G401.6 (cell line): ENCODE data around the gene RUFY1.
A peak's percentile ranks its signal among the peaks of the same experiment; 100 is the strongest.
"Not testable (repeated sequence)": the region's sequence is repeated elsewhere in the genome, so short reads cannot be mapped to it uniquely, and the experiment has no call there.

Source experiments
- FAIRE-seq: peaks from 2 replicates; lab custom pipeline; 2012; peaks lifted over from hg19 to GRCh38; lab: Jason Lieb, UNC

RUFY1 gene

GRCh38 chr5:179623003-179623905 is 72.9 kb downstream of the RUFY1 start, which contains the start of gene HNRNPH1:
TSS of gene HNRNPH1 (minus strand) at chr5:179623671. CDS start at chr5:179623133, 538 bp downstream.
- peak; percentile 96 for FAIRE-seq

GRCh38 chr5:179623906-179624741 is 73.8 kb downstream of the RUFY1 start:
- FAIRE-seq, result no peak

DNA sequence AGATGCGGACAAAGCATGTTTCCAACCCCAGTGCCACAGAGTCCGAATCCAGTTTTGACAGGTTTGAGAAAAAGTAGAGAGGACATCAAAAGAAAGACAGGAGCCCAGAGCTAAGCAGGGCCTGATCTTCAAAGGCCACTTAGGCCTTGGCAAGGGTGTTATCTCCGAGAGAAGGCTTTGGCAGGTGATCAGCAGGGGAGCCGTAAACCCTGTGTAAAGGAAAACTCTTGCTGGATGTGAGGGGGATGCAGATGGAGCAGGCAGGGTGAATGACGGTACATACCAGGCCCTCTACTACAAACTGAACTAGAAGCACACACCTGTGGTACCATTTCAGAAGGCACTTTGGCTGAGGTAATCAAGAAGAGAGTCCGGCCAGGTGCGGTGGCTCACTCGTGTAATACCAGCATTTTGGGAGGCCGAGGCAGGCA is 74.5 kb downstream of the RUFY1 start:
- FAIRE-seq, result no peak

DNA sequence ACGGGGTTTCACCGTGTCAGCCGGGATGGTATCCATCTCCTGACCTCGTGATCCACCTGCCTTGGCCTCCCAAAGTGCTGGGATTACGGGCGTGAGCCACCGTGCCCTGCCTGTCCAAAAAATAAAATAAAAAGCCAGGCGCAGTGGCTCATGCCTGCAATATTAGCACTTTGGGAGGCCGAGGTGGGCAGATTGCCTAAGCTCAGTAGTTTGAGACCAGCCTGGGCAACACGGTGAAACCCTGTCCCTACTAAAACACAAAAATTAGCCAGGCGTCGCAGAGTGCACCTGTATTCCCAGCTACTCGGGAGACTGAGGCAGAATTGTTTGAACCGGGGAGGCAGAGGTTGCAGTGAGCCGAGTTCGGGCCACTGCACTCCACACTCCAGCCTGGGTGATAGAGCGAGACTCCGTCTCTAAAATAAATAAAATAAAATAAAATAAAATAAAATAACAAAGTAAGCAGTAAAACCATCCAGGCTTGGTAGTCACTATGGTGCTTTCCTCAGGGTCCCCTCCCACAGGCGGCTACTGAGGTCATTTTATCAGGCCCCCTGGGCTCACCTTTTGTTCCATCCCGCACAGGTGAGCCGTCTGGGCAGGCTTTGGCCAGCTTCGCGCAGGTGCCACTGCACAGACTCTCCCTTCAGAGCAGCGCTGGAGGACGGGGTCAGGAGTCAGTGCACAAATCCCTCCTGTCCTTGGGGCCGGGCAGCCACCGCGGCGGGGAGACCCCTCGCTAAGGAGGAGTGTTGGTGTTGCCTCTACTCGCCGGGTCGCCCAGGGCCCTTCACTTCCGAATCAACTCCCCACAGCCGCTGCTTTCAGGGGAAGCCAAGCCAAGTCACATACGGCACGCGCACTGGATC is 83.4 kb downstream of the RUFY1 start:
- FAIRE-seq, result not testable (repeated sequence)

DNA sequence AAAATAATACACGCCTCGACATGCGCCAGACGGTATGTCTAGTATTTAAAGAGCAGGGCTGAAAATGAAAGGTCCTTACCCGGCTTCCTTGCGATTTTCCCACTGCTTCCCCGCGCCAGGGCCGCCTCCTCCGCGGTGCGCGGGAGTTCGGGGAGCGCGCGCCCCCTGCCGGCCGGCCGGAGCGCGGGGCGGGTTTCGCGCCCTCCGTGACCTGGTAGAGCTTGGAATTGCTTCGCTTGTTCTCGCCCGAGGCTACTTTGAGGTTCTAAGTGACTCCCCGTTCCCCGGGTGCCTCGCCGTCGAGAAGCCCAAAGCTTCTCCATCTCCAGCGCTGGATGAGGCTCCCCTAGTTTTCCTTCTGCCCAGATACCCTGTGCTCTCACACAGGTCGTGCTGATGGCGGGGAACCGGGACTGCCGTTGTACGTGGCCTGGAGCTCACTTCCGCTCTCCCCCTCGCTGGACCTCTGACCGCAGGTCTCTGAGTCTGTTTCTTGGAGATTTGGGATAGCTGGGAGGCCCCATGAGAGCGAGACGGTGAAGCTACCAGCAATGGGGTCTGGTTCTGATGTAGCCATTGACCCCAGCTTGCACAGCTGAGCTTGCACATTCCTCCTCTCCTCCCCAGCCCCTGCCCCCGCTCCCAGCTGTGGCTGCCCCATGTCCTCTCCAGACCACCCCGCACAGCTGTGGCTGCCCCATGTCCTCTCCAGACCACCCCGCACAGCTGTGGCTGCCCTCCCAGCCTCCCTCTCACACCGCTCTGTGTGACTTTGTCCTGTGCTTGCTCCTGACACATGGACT is 84.2 kb downstream of the RUFY1 start:
- FAIRE-seq, result not testable (repeated sequence)

DNA sequence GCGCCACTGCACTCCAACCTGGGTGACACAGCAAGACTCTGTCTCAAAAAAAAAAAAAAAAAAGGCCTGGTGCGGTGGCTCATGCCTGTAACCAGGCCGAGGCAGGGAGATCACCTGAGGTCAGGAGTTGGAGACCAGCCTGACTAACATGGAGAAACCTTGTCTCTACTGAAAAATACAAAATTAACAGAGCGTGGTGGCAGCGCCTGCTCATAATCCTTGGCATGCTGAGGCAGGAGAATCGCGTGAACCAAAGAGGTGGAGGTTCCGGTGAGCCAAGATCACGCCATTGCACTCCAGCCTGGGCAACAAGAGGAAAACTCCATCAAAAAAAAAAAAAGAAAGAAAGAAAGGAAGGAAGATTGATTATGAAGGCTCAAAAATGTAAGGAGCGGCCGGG is 88.9 kb downstream of the RUFY1 start:
- FAIRE-seq, result not testable (repeated sequence)

DNA sequence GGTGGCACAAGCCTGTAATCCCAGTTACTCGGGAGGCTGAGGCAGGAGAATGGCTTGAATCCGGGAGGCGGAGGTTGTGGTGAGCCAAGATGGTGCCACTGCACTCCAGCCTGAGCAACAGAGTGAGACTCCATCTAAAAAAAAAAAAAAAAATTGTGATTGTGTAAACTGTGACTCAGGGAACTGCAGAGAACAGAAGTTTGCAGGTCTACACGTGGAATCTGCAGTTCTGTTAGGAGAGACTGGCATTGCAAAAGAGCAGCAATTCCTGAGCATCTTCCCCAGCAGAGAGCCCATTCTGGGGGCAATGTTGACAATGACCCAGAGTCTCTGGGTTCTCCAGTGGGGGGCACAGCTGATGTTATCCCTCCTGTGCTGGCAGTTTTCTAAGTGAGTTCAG is 91.4 kb downstream of the RUFY1 start:
- not testable (repeated sequence) for FAIRE-seq

DNA sequence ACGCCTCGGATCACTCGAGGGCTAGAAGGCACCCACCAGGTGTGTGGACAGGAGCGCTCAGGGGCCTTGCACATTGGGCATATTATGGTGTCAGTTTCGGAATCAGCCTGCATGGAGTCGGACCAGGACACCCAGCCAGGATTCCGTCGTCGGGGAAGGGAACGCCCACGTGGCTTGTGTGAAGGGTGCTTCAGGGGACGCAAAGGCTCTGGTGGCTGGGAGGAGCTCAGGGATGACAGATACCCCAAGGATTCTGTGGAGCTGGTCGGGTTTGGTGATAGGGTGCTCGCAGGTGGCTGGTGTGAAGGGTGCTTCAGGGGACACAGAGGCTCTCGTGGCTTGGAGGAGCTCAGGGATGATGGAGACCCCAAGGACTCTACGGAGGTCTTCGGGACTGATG is 92.3 kb downstream of the RUFY1 start:
- not testable (repeated sequence) for FAIRE-seq

GRCh38 chr5:179643141-179643920 is 93.0 kb downstream of the RUFY1 start:
- not testable (repeated sequence) for FAIRE-seq

DNA sequence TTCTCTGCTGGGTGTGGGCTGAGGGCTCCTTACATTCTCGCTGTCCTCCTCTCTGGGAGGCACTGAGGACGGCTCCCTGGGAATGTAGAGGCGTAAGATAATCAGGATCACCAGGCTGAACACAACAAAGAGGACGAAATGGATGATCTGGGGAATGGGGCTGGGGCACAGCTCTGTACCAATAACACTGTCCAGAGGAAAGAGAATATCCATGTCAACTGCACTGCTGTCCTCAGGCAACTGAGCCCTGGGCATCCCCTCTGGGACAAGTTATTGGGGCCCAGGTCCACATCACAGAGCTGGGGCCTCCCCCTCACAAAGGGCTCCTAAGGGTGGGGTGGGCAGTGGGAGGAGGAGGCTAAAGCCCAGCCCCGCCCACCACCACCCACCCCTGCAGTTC is 94.4 kb downstream of the RUFY1 start:
- not testable (repeated sequence) for FAIRE-seq

DNA sequence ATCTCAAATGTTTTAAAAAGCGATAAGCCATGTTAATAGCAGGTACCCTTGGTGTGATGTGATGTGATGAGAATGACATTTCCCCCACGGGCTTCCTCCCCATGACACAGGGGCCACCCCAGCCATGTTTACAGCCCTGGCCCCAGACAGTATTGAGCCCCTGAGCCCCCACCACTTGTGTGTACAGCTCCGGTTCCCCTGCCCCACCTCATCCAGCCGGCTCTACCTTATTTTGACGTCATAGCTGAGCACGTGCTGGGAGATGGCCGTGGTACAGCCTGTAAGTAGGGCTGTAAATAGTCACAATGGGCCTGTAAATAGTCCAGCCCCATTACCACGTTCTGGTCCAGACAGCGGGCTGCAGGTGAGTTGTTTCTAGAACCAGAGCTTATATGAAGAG is 98.1 kb downstream of the RUFY1 start:
- no peak for FAIRE-seq

GRCh38 chr5:179649166-179649703 is 98.9 kb downstream of the RUFY1 start:
- FAIRE-seq, result not testable (repeated sequence)

- not testable (repeated sequence) for FAIRE-seq
Observed at GRCh38 chr5:179650245-179650644, 99.9 kb downstream of the RUFY1 start.

- not testable (repeated sequence) for FAIRE-seq
Observed at GRCh38 chr5:179653135-179653534, 102.8 kb downstream of the RUFY1 start.

- FAIRE-seq, result not testable (repeated sequence)
Observed at GRCh38 chr5:179657302-179658178, 107.2 kb downstream of the RUFY1 start.

- not testable (repeated sequence) for FAIRE-seq
Observed at GRCh38 chr5:179658179-179658856, 108.0 kb downstream of the RUFY1 start.
